Measurements from ENCODE around the gene SLC16A4.
A peak's percentile ranks its signal among the peaks of the same experiment; 100 is the strongest.

SLC16A4 gene

DNA sequence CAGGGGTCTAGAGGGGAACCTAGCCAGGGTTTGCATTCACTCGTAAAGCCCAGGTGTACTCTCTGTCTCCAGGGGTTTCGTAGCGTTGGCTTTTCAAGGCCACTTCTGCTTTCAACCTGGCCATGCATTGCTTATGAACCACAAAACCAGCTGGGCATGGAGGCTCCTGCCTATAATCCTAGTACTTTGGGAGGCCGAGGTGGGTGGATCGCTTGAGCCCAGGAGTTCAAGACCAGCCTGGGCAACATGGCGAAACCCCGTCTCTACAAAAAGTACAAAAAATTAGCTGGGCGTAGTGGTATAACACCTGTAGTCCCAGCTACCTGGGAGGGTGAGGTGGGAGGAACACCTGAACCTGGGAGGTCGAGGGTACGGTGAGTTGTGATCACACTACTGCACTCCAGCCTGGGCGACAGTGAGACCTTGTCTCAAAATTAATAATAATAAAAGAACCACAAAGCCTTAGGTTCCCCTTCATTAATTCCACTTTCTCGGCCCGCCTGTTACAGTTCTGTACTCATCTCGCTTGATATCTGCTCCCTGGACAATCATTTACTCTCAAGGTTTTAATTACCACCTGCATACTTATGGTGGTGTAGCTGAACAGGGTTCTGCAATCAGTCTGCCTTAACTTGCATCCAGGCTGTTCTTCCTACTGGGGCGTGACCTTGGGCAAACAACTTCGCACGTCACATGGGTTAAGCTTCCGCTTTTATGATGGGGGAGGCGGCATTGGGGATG is 6.1 kb downstream of the SLC16A4 start:
- no peak for DNase-seq (ENCODE audit: insufficient read length)
- FAIRE-seq, result peak; percentile 78
- TF ChIP-seq POLR2AphosphoS5 (IDR thresholded peaks at IDR 0.05; ENCODE audit: low read depth, low read length), result no peak
- 0 out of 2 replicates have a peak, but pooled peaks have one; percentile 22 for TF ChIP-seq POLR2A (IDR thresholded peaks at IDR 0.05; ENCODE audit: low read depth, low read length)

GRCh38 chr1:110383251-110383990 is 7.4 kb downstream of the SLC16A4 start:
- no peak for TF ChIP-seq POLR2AphosphoS5 (IDR thresholded peaks at IDR 0.05; ENCODE audit: low read depth, low read length)
- no peak for TF ChIP-seq TAF1 (IDR thresholded peaks at IDR 0.05; ENCODE audit: borderline replicate concordance, low read depth, low read length)
- TF ChIP-seq POLR2A (IDR thresholded peaks at IDR 0.05; ENCODE audit: low read depth, low read length), result no peak
- DNase-seq (ENCODE audit: insufficient read length) (no peak), FAIRE-seq (peak; percentile 38)

DNA sequence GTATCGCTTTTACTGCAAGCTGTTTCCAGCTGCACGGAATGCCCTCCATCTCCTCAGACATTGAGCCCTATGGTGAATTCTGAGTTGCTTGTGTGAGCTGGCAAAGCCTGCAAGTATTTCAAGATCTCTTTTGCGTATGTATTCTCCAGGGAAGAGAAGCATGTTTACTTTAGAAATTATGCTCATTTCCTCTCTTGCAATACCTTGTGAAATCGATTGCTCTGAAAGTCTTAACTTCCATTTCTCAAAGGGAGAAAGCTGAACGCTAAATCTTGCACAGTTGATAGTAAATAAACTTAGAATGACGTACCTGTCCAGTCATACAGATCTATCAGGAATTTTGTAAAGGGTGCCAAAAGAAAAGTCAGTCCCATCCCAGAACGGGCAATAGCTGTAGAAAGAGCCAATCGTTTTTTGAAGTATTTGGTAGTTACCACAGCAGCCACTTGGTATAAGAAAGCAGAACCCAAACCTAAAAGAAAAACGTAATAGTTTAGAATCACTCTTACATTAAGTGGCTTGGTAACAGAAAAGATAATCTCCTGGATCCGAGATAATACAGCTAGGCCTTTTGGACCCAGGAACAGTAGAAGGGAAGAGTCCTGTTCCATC is 10.0 kb downstream of the SLC16A4 start:
- FAIRE-seq, result no peak
- TF ChIP-seq TAF1 (IDR thresholded peaks at IDR 0.05; ENCODE audit: borderline replicate concordance, low read depth, low read length), result no peak
- TF ChIP-seq POLR2AphosphoS5 (IDR thresholded peaks at IDR 0.05; ENCODE audit: low read depth, low read length), result no peak
- TF ChIP-seq POLR2A (IDR thresholded peaks at IDR 0.05; ENCODE audit: low read depth, low read length), result no peak
- no peak for DNase-seq (ENCODE audit: insufficient read length)

DNA sequence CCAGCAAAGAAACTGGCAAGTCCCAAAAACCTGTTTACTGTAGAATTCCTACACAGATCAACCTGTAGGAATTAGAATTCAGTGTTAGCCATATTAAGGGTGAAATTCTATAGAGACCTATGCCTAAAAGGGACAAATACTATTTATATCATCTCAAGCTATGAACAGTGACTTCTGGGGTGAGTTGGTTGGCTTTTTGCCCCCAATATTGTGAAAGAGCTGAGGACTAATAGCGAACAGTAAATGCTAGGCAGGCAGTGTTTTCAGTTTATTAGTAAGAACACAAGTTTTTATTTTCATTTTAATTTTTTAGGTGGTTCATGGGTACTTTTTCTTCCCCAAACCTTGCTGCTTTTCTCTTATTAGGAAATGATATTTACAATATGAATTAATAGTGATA is 15.3 kb downstream of the SLC16A4 start:
- DNase-seq (ENCODE audit: insufficient read length) (no peak), FAIRE-seq (no peak)
- no peak for TF ChIP-seq POLR2A (IDR thresholded peaks at IDR 0.05; ENCODE audit: low read depth, low read length)
- no peak for TF ChIP-seq TAF1 (IDR thresholded peaks at IDR 0.05; ENCODE audit: borderline replicate concordance, low read depth, low read length)
- TF ChIP-seq POLR2AphosphoS5 (IDR thresholded peaks at IDR 0.05; ENCODE audit: low read depth, low read length), result no peak

DNA sequence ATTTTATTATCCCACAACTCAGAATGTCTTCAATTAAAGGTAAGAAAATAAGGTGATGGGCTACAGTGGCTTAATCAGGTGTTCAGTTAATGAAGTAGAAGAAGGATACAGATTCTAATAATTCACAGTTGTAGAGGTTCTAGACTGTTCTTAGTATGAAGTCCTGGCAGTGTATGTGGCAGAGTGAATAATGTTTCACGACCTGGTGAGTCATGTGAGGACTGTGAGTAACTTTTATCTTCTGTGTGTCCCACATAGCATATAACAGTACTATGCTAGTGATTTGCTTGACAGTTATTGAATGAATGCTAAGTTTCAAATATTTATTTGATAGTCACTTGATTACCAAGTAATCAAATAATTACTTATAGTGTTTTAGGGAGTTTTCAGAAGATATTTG is 20.0 kb downstream of the SLC16A4 start:
- FAIRE-seq, result no peak
- TF ChIP-seq TAF1 (IDR thresholded peaks at IDR 0.05; ENCODE audit: borderline replicate concordance, low read depth, low read length), result no peak
- no peak for TF ChIP-seq POLR2A (IDR thresholded peaks at IDR 0.05; ENCODE audit: low read depth, low read length)
- no peak for TF ChIP-seq POLR2AphosphoS5 (IDR thresholded peaks at IDR 0.05; ENCODE audit: low read depth, low read length)
- DNase-seq (ENCODE audit: insufficient read length), result no peak

- DNase-seq (ENCODE audit: insufficient read length) (no peak), FAIRE-seq (no peak)
- TF ChIP-seq POLR2AphosphoS5 (IDR thresholded peaks at IDR 0.05; ENCODE audit: low read depth, low read length) (no peak), POLR2A (IDR thresholded peaks at IDR 0.05; ENCODE audit: low read depth, low read length) (no peak), TAF1 (IDR thresholded peaks at IDR 0.05; ENCODE audit: borderline replicate concordance, low read depth, low read length) (no peak)
Observed at GRCh38 chr1:110364221-110364620, 26.6 kb downstream of the SLC16A4 start.

DNA sequence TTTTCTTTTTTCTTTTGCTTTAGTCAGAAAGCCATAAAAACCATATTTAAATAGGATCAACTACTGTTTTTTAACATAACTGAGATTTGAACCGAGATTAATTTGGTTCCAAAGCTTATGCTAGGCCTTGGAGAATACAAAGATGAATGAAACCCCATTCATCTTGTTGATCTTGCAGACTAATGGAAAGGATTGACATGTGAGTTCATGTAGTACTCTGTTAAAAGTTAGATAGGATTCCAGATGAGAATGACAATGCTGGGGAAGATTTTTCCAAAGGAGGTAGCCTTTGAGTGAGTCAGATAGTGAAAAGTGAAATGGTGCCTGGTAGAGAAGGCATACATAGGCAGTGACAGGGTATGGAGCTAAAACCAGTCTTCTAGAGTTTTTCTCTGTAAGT is 29.0 kb downstream of the SLC16A4 start:
- FAIRE-seq (no peak), DNase-seq (ENCODE audit: insufficient read length) (no peak)
- TF ChIP-seq TAF1 (IDR thresholded peaks at IDR 0.05; ENCODE audit: borderline replicate concordance, low read depth, low read length), result no peak
- TF ChIP-seq POLR2AphosphoS5 (IDR thresholded peaks at IDR 0.05; ENCODE audit: low read depth, low read length), result no peak
- TF ChIP-seq POLR2A (IDR thresholded peaks at IDR 0.05; ENCODE audit: low read depth, low read length), result no peak

GRCh38 chr1:110360431-110360830 is 30.4 kb downstream of the SLC16A4 start:
- FAIRE-seq (no peak), DNase-seq (ENCODE audit: insufficient read length) (no peak)
- TF ChIP-seq TAF1 (IDR thresholded peaks at IDR 0.05; ENCODE audit: borderline replicate concordance, low read depth, low read length), result no peak
- TF ChIP-seq POLR2AphosphoS5 (IDR thresholded peaks at IDR 0.05; ENCODE audit: low read depth, low read length), result no peak
- TF ChIP-seq POLR2A (IDR thresholded peaks at IDR 0.05; ENCODE audit: low read depth, low read length), result no peak

- TF ChIP-seq POLR2A (IDR thresholded peaks at IDR 0.05; ENCODE audit: low read depth, low read length), result no peak
- TF ChIP-seq TAF1 (IDR thresholded peaks at IDR 0.05; ENCODE audit: borderline replicate concordance, low read depth, low read length), result no peak
- no peak for TF ChIP-seq POLR2AphosphoS5 (IDR thresholded peaks at IDR 0.05; ENCODE audit: low read depth, low read length)
Observed at GRCh38 chr1:110356379-110356778, 34.4 kb downstream of the SLC16A4 start.

GRCh38 chr1:110355321-110355720 is 35.5 kb downstream of the SLC16A4 start:
- no peak for DNase-seq (ENCODE audit: insufficient read length)
- TF ChIP-seq POLR2A (IDR thresholded peaks at IDR 0.05; ENCODE audit: low read depth, low read length), result no peak
- TF ChIP-seq TAF1 (IDR thresholded peaks at IDR 0.05; ENCODE audit: borderline replicate concordance, low read depth, low read length), result no peak
- TF ChIP-seq POLR2AphosphoS5 (IDR thresholded peaks at IDR 0.05; ENCODE audit: low read depth, low read length), result no peak
- FAIRE-seq, result no peak

More at GRCh38 chr1:110356379-110356778, 34.4 kb downstream of the SLC16A4 start:
- DNase-seq (ENCODE audit: insufficient read length) (no peak), FAIRE-seq (peak; percentile 44)

DNA sequence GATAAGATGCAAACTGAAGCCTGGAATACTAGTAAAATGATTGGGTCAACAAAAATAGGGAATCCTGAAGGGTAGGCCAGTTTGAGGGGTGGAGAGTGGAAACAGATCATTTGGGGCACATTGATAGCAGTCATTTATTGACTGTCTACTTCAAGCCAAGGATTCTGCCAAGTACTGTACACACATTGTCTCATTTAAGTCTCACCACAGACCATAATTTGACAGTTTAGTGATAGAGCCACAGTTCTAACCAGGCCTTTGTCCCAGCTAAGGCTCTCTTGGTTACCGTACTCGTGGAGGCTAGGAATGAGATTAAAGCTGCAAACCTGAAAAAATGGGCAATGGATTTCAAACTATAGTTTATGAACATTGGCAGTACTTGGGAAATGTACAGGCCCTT is 40.5 kb downstream of the SLC16A4 start:
- FAIRE-seq (no peak), DNase-seq (ENCODE audit: insufficient read length) (no peak)
- no peak for TF ChIP-seq TAF1 (IDR thresholded peaks at IDR 0.05; ENCODE audit: borderline replicate concordance, low read depth, low read length)
- TF ChIP-seq POLR2A (IDR thresholded peaks at IDR 0.05; ENCODE audit: low read depth, low read length), result no peak
- TF ChIP-seq POLR2AphosphoS5 (IDR thresholded peaks at IDR 0.05; ENCODE audit: low read depth, low read length), result no peak

Measured in GM12892 (cell line).